GM13977 (cell line): ENCODE data around the gene ZFP42.

ENCODE experiments used
- DNase-seq: peaks from one replicate; pipeline ENCODE4 v3.0.0; 2012; ENCODE audit warnings: low spot score
- CTCF ChIP-seq: IDR thresholded peaks from 2 replicates; pipeline ENCODE4 v1.5.1; 2012; ENCODE audit warnings: mild to moderate bottlenecking, control low read depth; ENCODE audit not compliant: insufficient read depth; ENCODE audit errors: extremely low read depth, missing control alignments
- in situ Hi-C: fragments of 300-500 bp; cut with MboI; formaldehyde crosslinking; loops from one replicate; pipeline ENCODE4 v1.12.0; 2022; ENCODE audit warnings: low sequenced_read_pairs, low pct_unique_long_range_greater_than_20kb, mixed read lengths, inconsistent platforms; ENCODE audit not compliant: unreplicated experiment

Gene ZFP42

GRCh38 chr4:187995322-187996207 lies at the start of gene ZFP42:
TSS of gene ZFP42 (plus strand) at chr4:187995771. CDS start at chr4:188002808, 7,037 bp downstream.
- DNase-seq, result no peak
- no peak for TF ChIP-seq CTCF
- in situ Hi-C loops, result no loop called here

GRCh38 chr4:187961171-187961570 lies 34.4 kb upstream of the ZFP42 start:
- TF ChIP-seq CTCF, result no peak
- no peak for DNase-seq
- in situ Hi-C loops, result no loop called here

GRCh38 chr4:187961961-187962360 lies 33.6 kb upstream of the ZFP42 start:
- in situ Hi-C loops, result no loop called here
- no peak for DNase-seq
- TF ChIP-seq CTCF, result no peak

- no peak for TF ChIP-seq CTCF
- in situ Hi-C loops, result no loop called here
- DNase-seq, result no peak
Measured at GRCh38 chr4:187962926-187963325, 32.6 kb upstream of the ZFP42 start.

GRCh38 chr4:187965726-187966125 lies 29.8 kb upstream of the ZFP42 start:
- in situ Hi-C loops, result no loop called here
- DNase-seq, result no peak
- TF ChIP-seq CTCF, result no peak

GRCh38 chr4:187972135-187972534 lies 23.4 kb upstream of the ZFP42 start:
- TF ChIP-seq CTCF, result no peak
- no peak for DNase-seq
- in situ Hi-C loops, result no loop called here

- no peak for TF ChIP-seq CTCF
- in situ Hi-C loops, result no loop called here
- no peak for DNase-seq
Measured at GRCh38 chr4:187983746-187984145, 11.8 kb upstream of the ZFP42 start.
